Measurements from ENCODE around the gene RGMB. TPM values are rescaled to one million over a fixed set of nuclear protein-coding genes. Genes with fewer than 3 reads are reported as not detected.

RGMB gene
- total RNA-seq, 1 experiment from 2014 or later = 19.3 TPM

DNA sequence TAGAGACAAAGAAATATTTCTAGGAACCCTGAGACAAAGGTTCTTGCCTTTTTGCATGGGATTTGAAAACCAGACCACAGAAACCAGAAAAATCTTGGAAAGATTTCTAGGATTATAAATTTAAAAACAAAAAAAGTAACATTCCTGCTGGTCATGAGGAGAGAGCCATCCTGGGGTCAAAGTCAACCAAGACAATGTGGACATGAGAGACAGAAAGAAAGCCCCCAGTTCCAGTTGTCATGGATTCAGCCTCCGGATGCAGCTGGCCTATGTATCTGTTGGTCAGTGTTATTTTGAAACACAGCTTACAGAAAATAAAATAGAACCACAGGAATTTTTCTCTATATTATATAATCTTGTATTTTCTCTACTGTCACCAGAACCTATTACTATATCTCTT lies 24.4 kb upstream of the RGMB start:
- Histone ChIP-seq H4K8ac (replicated peaks; ENCODE audit: insufficient read length, low read depth, low read length) (no peak overlapping the region), H3K23me2 (ENCODE audit: insufficient read length, low read depth, low read length, poor library complexity, severe bottlenecking) (no peaks in the 10 kb centered on the region), H3K79me2 (ENCODE audit: insufficient read depth, low read length) (no peaks in the 10 kb centered on the region), H3K14ac (ENCODE audit: insufficient read depth, low read length) (no peak overlapping the region), H3K79me1 (ENCODE audit: insufficient read depth, low read depth, low read length, poor library complexity, severe bottlenecking) (no peaks in the 10 kb centered on the region), H2BK20ac (ENCODE audit: low read depth, low read length, poor library complexity, severe bottlenecking) (no peak overlapping the region), H3K9me3 (ENCODE audit: control insufficient read depth, low read depth, low read length) (no peaks in the 10 kb centered on the region), H3T11ph (ENCODE audit: low read length) (no peak overlapping the region), H3K4ac (ENCODE audit: low read depth, low read length) (no peak overlapping the region), H2BK5ac (ENCODE audit: insufficient read length, low read length) (no peak overlapping the region), H3K27ac (ENCODE audit: insufficient read length, low read depth, low read length) (no peak overlapping the region), H3K4me2 (ENCODE audit: insufficient read depth, insufficient read length, low read length) (no peak overlapping the region), H2BK12ac (ENCODE audit: insufficient read length, low read depth, low read length) (no peak overlapping the region), H3K18ac (ENCODE audit: insufficient read length, low read depth, low read length) (no peak overlapping the region), H4K20me1 (ENCODE audit: control insufficient read depth, insufficient read depth, insufficient read length) (no peaks in the 10 kb centered on the region), H3K9ac (ENCODE audit: extremely low read depth, insufficient read length, low read length) (no peak overlapping the region), H4K91ac (ENCODE audit: insufficient read length, low read depth, low read length) (no peak overlapping the region), H2BK15ac (ENCODE audit: low read depth, low read length) (no peak overlapping the region), H3K56ac (ENCODE audit: insufficient read length, low read depth, low read length) (no peak overlapping the region), H3K27me3 (ENCODE audit: insufficient read depth, low read length) (no peaks in the 10 kb centered on the region), H2AFZ (ENCODE audit: low read length) (no peak overlapping the region), H4K5ac (ENCODE audit: insufficient read length, low read depth, low read length) (no peak overlapping the region), H2BK120ac (ENCODE audit: low read depth, low read length, poor library complexity, severe bottlenecking) (no peak overlapping the region), H2AK5ac (ENCODE audit: insufficient read length, low read length) (no peak overlapping the region), H3K4me1 (ENCODE audit: insufficient read depth, low read length) (peaks cover 8% of the 10 kb centered on the region; the same call in 1 of the 2 replicates), H3K23ac (ENCODE audit: insufficient read length, low read depth, low read length) (no peak overlapping the region)
- no peak overlapping the region for H3K27ac Mint-ChIP-seq
- H3K9me3 Mint-ChIP-seq = peaks cover 6 to 14% of the 10 kb centered on the region in 2 experiments; a peak in 3 of 5 replicates
- WGBS (ENCODE audit: extremely low coverage, insufficient read length, low lambda C conversion rate) = no CpG with 5 or more reads among the region's 1 CpG
- H3K4me3 Mint-ChIP-seq = no peak overlapping the region
- TF ChIP-seq, protein P1, sequence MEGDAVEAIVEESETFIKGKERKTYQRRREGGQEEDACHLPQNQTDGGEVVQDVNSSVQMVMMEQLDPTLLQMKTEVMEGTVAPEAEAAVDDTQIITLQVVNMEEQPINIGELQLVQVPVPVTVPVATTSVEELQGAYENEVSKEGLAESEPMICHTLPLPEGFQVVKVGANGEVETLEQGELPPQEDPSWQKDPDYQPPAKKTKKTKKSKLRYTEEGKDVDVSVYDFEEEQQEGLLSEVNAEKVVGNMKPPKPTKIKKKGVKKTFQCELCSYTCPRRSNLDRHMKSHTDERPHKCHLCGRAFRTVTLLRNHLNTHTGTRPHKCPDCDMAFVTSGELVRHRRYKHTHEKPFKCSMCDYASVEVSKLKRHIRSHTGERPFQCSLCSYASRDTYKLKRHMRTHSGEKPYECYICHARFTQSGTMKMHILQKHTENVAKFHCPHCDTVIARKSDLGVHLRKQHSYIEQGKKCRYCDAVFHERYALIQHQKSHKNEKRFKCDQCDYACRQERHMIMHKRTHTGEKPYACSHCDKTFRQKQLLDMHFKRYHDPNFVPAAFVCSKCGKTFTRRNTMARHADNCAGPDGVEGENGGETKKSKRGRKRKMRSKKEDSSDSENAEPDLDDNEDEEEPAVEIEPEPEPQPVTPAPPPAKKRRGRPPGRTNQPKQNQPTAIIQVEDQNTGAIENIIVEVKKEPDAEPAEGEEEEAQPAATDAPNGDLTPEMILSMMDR (conservative IDR thresholded peaks at IDR 0.05) = no peak
- H3K36me3 Mint-ChIP-seq (ENCODE audit: insufficient read depth in 1 of 3, low read depth in 3 of 3) = peaks cover 0 to 3% (median 0%) of the 10 kb centered on the region in 3 experiments; a peak in 2 of 7 replicates
- DNase-seq = no peak
- H3K4me1 Mint-ChIP-seq = peaks cover 24 to 30% of the 10 kb centered on the region in 2 experiments
- H3K27me3 Mint-ChIP-seq (ENCODE audit: low read depth) = no peaks in the 10 kb centered on the region
